Vagina (tissue), 2 donors: Measurements from ENCODE around the gene CRYAA. TPM values are rescaled to one million over a fixed set of nuclear protein-coding genes. Genes with fewer than 3 reads are reported as not detected.
"Not testable (repeated sequence)": the region's sequence is repeated elsewhere in the genome, so short reads cannot be mapped to it uniquely, and the experiment has no call there.

Experiments
- DNase-seq, 2 donors: peaks; one replicate each; pipeline ENCODE4 v3.0.0-alpha.2; 2017; ENCODE audit errors: extremely low spot score in 2 of 2
- H3K27ac ChIP-seq: fragments of 200-600 bp; sonication (generic); one replicate; pipeline ENCODE4 v1.5.1; 2019
- H3K27me3 ChIP-seq: fragments of 200-600 bp; sonication (generic); one replicate; pipeline ENCODE4 v1.5.1; 2019
- H3K36me3 ChIP-seq, 2 donors: fragments of 200-600 bp; sonication (generic); one replicate each; pipeline ENCODE4 v1.5.1; 2017 to 2019
- H3K4me1 ChIP-seq: fragments of 200-600 bp; sonication (generic); one replicate; pipeline ENCODE4 v1.5.1; 2019
- H3K4me3 ChIP-seq, 2 donors: fragments of 200-600 bp; sonication (generic); 1 replicate in 1 of 2; 2 replicates in 1 of 2; pipeline ENCODE4 v1.5.1; 2016 to 2019
- H3K9me3 ChIP-seq: fragments of 200-600 bp; sonication (generic); one replicate; pipeline ENCODE4 v1.5.1; 2019
- intact Hi-C: fragments of 100-400 bp; cut with DNase I; formaldehyde crosslinking; loops from one replicate; pipeline ENCODE4 v1.15.1; 2023
- total RNA-seq: library from RNA; depleted of rRNA; stranded (reverse); fragments of >200 nt; gene quantifications from one replicate; pipeline ENCODE4 v1.2.3, GENCODE V29; 2016

The CRYAA gene
- total RNA-seq, result not detected

DNA sequence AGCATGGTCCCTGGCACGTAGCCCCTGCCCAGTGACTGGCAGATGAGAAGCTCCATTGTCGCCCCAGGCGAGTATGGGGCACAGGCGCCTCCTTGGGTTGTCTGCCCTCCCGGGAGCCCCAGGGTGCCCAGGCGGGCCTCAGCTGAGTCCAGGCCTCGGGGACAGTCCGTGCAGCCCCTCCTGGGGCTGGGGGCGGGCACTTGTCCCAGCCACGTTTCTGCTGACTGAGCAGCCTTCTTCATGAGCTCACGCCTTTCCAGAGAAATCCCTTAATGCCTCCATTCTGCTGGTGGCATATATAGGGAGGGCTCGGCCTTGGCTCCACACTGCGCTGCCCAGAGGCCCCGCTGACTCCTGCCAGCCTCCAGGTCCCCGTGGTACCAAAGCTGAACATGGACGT, at the start of gene CRYAA:
Gene CRYAA (plus strand): TSS at position 301 of the 400 bp plus-strand sequence. CDS start 92 bp downstream, at position 393.
- intact Hi-C loops, H3K27me3 ChIP-seq, H3K36me3 ChIP-seq, DNase-seq, H3K27ac ChIP-seq, H3K4me1 ChIP-seq, H3K9me3 ChIP-seq, H3K4me3 ChIP-seq: not testable (repeated sequence)

GRCh38 chr21:43130094-43130493, 38.7 kb upstream of the CRYAA start:
- H3K27ac ChIP-seq, H3K27me3 ChIP-seq, H3K4me1 ChIP-seq, H3K4me3 ChIP-seq, H3K9me3 ChIP-seq, DNase-seq, H3K36me3 ChIP-seq, intact Hi-C loops: not testable (repeated sequence)

DNA sequence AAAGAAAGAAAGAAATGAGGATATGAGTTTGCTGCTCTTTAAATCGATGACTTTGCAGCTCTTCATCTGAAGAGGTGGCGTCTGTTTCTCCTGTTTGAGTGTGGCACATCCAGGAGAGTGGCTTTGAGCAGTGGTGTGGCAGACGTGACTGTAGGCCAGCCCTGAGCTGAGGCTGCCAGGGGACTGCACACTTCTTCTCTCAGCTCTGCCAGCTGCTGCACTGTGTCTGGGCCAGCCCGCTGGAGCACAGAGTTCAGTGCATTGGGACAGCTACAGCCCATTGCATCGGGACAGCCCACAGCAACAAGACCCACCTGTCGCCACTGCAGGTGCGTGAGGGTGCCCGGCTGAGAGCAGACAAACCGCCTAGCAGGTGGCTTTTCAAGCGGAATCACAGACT, 34.3 kb upstream of the CRYAA start:
- H3K27me3 ChIP-seq, DNase-seq, H3K36me3 ChIP-seq, H3K4me3 ChIP-seq, intact Hi-C loops, H3K9me3 ChIP-seq, H3K27ac ChIP-seq, H3K4me1 ChIP-seq: not testable (repeated sequence)

DNA sequence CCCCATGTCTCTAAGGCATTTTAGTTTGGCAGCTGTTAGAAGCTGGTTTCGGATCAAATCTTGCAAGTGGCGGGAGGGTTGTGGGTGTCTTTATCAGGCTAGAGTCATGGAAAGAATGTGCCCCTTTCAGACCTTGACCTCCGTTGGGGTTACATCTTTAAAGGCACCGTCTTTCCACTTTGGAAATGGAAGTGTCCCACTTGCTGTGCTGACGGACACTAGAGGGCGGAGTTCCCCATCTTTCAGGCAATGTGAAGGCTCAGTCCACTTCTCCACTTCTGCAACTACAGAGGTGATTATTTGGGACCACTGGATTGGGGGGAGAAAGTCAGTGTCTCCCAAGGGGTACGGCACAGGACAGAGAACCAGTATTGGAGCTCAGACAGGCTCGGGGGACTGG, 29.9 kb upstream of the CRYAA start:
- H3K36me3 ChIP-seq, H3K9me3 ChIP-seq, intact Hi-C loops, DNase-seq, H3K27ac ChIP-seq, H3K4me3 ChIP-seq, H3K4me1 ChIP-seq, H3K27me3 ChIP-seq: not testable (repeated sequence)

- H3K4me3 ChIP-seq, H3K36me3 ChIP-seq, H3K27ac ChIP-seq, intact Hi-C loops, H3K9me3 ChIP-seq, H3K27me3 ChIP-seq, DNase-seq, H3K4me1 ChIP-seq: not testable (repeated sequence)
Observed at GRCh38 chr21:43141407-43141806, 27.4 kb upstream of the CRYAA start.

GRCh38 chr21:43146637-43147036, 22.2 kb upstream of the CRYAA start:
- H3K27me3 ChIP-seq, H3K4me3 ChIP-seq, intact Hi-C loops, H3K4me1 ChIP-seq, H3K9me3 ChIP-seq, H3K27ac ChIP-seq, DNase-seq, H3K36me3 ChIP-seq: not testable (repeated sequence)

GRCh38 chr21:43147999-43148398, 20.8 kb upstream of the CRYAA start:
- DNase-seq, H3K27ac ChIP-seq, H3K4me1 ChIP-seq, H3K36me3 ChIP-seq, intact Hi-C loops, H3K4me3 ChIP-seq, H3K9me3 ChIP-seq, H3K27me3 ChIP-seq: not testable (repeated sequence)

GRCh38 chr21:43149344-43149743, 19.5 kb upstream of the CRYAA start:
- H3K27me3 ChIP-seq, H3K27ac ChIP-seq, intact Hi-C loops, H3K4me3 ChIP-seq, H3K36me3 ChIP-seq, DNase-seq, H3K4me1 ChIP-seq, H3K9me3 ChIP-seq: not testable (repeated sequence)

DNA sequence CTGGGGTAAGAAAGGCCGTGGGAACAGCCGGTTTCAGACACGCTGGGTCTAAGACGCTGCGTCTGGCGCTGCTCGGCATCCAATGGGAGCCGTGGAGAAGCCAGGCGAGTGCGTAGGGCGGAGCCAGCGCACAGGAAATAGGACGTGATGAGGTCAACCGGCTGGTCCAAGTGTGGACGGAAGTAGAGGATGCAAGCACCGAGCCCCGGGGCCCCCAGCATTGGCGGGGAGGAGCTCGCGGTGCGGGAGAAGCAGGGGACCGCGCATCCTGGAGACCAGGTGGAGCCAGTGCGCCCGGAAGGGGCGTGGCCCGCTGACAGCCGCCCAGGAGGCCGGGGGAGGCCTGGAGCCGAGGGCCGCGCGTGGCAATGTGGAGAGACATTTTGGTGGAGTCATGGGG, 15.2 kb upstream of the CRYAA start:
- H3K4me3 ChIP-seq, DNase-seq, H3K27ac ChIP-seq, H3K4me1 ChIP-seq, H3K36me3 ChIP-seq, H3K27me3 ChIP-seq, H3K9me3 ChIP-seq, intact Hi-C loops: not testable (repeated sequence)

DNA sequence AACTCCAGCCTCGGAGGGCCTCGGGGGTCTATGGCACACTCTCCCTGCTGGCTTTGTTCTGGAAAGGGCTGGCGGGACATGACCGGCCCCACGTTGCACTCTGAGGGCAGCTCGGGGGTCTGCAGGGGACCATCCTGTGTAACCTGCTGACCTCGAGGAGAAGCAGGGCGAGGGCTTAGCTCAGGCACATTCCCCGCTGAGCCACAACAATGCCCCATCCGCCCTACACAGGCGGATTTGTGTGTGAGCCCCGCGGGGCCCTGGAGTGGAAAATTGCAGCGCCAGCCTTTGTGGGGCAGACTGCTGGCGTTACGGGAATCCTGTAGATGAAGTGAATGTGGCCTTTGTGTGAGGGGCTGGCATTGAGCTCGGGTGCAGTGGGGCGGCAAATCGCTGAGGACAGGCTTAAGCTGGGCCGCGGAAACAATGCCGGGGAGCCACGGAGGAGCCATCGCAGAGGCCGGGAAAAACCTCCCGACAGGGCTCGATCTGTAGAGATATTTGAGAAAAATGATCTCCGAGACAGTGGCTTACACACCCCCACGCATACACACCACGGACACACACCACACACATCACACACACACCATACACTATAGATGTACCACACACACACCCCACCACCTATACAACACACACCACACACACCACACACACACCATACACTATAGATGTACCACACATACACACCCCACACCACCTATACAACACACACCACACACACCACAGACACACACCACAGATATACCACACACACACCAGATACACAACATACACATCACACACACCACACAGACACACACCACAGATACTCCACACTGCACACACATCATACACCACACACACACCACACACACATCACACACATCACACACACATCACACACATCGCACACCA, 9.3 kb upstream of the CRYAA start:
- H3K27me3 ChIP-seq, H3K9me3 ChIP-seq, H3K4me1 ChIP-seq, DNase-seq, H3K36me3 ChIP-seq, H3K4me3 ChIP-seq, intact Hi-C loops, H3K27ac ChIP-seq: not testable (repeated sequence)

DNA sequence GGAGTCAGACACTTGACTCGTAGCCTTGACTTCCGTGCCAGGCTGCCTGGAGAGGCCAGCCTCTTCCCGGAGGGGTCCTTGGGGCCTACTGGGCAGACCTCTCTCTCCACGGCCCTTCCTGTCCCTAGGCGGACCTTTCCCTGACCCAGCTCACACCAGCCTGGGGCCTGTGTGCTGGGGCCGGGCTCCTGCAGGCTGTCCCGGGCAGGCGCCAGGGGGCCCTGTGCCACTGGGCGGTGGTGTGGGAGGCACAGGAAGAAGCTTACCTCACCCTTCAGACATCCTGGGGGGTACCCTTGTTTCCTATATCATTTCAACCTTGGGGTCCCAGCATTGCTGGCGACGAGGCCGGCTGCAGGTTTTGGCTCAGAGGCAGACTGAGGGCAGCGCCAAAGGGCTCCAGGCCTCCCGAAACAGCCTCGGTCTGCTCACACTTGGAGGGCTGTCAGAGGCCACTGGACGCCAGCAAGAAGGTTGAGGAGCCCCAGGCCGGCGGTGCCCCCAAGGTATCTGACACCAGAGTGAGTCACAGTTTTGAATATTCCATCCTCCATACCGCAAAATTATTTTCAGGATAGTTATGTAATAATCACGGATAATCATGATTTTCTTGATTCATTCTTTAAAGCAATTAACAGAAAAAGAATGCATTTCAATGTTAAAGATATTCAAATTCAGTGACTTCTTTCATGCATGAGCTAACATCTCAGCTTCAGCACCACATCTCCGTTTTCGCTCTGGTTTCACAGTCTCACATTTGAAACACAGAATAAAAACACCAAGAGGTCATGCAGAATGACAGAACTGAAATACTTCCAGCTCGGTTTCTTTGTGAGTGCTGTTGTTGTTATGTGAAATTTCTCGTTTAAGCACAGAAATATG, 6.7 kb upstream of the CRYAA start:
- intact Hi-C loops, DNase-seq, H3K9me3 ChIP-seq, H3K27me3 ChIP-seq, H3K27ac ChIP-seq, H3K4me3 ChIP-seq, H3K36me3 ChIP-seq, H3K4me1 ChIP-seq: not testable (repeated sequence)

- H3K27ac ChIP-seq, H3K4me3 ChIP-seq, H3K36me3 ChIP-seq, H3K27me3 ChIP-seq, H3K9me3 ChIP-seq, intact Hi-C loops, DNase-seq, H3K4me1 ChIP-seq: not testable (repeated sequence)
Observed at GRCh38 chr21:43162708-43163205, 6.1 kb upstream of the CRYAA start.

- H3K9me3 ChIP-seq, H3K4me3 ChIP-seq, intact Hi-C loops, H3K36me3 ChIP-seq, DNase-seq, H3K4me1 ChIP-seq, H3K27ac ChIP-seq, H3K27me3 ChIP-seq: not testable (repeated sequence)
Observed at GRCh38 chr21:43164823-43165222, 4.0 kb upstream of the CRYAA start.
